GM18870 (cell line): ENCODE results near the gene PLSCR3.

Experiments
- ATAC-seq: cut with Tn5 transposase; IDR thresholded peaks from one replicate; pipeline ENCODE4 v1.9.1; 2021; ENCODE audit warnings: moderate library complexity; ENCODE audit not compliant: unreplicated experiment

The PLSCR3 gene

DNA sequence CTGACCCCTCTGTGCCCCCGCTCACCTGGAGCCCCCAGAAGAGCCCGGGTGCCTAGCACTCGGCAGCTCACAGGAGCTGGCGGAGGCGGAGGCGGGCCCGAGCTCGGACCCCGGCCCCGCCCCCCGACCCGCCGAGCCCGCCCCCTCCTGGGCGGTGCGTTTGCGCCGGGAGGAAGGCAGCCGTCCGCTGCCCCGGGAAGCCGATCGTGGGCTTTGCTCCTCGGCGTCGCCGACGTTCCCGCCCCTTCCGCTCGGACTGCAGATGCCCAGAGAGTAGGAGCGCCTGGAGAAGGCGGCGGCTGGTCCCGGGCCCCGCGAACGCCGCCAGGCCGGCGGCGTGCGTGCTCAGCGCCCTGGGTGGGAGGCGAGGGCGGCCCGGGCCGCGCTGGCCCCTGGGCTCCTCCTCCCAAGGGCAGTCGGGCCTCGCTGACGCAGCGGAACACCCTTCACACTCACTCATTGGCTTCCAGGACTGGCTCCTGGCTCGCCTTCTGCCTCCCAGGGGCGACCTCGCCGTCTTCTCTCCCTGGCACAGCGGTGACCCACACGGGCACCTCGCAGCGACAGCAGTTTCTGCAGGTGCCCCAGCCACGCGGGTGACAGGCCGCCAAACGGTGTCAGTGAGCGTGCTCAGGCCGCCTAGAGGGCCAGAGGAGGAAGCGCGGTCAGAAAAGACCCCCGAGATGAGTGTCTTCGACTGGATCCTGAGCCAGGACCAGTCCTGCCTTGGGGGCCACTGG, at the start of gene PLSCR3:
Gene PLSCR3 (minus strand): TSS at position 74 of the 740 bp plus-strand sequence. CDS start 415 bp downstream, outside the sequence.
- ATAC-seq = no peak

DNA sequence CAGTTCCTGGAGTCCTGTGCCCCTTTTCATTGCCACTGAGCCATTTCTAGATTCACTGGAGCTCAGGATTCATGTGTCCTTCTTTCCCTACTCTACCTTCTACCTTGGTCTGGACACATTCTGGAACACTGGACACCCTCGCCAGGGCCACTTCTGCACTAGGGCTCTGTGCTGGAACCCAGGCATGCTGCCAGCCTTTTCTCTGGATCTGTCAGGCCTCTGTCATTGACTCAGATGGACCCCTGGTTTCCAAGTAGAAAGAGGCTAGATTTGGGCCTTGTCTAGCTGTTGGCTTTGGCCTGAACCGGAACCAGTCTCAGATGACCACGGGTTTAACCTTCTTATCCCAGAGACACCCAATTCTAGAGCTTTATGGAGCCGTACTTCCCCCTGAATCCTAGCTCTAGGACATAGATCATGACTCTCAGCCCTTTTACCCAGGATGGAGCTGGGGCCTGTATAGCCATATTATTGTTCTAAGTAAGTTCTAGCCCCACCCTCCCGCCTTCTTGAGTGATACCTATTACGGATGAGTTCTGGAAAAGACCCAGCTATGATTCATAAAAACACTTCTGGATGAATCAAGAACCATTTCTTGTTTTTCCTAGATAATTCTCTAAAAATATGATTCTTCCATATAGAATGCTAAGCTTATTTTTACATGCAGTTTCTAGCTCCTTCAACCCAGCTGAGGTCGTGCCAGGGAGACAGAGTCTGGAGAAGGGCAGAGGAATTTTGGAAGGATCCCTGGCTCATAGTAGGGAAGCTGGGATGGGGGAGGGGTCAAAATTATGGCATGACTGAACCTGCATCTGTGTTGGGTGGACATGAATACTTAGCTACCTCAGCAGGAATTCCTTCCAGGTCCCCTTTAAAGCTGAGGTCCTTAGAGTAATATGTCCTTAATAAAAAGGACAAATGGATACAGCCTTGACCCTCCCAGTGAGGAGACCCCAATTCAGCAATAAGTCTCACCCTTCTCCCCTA, 49.5 kb upstream of the PLSCR3 start:
- ATAC-seq = no peak

DNA sequence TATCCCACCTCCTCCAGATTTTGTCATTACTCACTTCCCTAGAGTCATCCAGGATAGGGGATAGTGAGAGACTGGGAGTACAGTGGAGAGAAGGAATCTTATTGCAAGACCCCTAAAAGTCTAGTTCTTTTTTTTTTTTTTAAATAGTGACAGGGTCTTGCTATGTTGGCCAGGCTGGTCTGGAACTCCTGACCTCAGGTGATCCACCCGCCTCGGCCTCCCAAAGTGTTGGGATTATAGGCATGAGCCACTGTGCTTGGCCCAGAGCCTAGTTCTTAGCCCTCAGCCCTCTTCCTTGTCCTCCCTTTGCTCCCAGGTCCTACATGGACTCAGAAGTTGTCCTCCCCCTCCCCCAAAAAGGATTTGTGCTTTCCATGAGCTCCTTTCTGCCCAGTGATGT, 47.8 kb upstream of the PLSCR3 start:
- no peak for ATAC-seq

DNA sequence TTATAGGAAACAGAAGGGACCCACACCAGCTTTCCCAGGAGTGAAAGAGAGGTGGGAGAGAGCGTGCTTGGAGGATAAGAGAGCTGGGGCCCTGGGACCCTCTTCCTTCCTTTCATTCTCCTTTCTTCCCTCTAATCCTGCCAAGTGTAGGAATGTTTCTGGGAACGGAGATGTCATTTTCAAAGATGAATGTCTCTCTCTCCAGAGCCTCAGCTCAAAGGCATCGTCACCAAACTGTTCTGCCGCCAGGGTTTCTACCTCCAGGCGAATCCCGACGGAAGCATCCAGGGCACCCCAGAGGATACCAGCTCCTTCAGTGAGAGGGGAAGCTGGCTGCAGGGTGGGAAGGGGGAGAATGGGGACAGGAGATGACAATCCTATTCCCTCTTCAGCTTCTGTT, 46.9 kb upstream of the PLSCR3 start:
- no peak for ATAC-seq

DNA sequence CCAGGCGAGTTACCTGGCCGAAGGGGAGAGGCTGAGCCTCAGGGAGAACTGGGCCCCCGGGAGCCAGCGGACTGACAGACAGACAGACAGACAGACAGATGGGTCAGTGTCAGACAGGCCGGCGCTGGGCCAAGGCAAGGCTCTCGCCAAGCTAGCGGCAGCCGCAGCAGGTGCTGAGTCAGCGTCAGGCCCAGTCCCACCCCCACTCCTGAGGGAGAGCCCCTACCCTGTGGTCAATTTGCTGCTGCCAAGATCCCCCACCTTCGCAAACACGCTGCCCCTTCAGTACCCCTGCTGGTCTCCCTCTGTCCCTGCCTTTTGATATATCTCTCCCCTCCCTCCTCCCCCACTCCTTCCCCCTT, 46.5 kb upstream of the PLSCR3 start:
- ATAC-seq = no peak

DNA sequence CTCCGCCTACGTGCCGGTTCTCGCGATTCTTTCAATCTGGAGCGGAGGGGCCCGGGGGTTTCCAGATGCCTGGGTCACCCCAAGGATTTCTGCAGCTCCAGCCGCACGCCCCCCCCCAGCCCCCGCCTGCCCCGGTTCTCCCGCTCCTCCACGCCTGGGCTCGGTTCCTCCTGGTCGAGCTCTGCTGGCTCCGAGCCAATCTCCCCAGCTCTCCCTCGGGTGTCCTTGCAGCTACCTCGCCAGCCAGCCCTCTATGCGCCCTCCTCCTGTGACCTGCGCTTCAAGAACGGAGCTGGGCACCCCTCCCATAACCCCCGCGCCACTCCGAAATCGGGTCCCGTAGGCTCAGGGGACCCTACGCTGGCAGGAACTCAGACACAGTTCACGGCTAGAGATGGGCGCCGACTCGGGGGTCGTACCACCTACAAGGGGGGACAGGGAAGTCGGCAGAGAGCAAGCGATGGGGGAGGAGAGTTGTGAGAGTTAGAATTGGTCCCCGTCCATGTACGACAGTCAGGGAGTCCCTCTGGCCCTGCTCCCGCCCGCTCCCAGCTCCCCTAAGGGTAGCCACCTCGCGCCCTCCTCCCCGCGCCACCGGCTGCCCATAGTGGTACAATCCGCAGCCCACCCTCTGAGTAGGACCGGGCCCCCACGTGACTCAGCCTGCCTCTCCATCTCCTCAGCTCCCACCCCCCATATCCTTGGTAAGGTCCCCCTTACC, 45.9 kb upstream of the PLSCR3 start:
- no peak for ATAC-seq

DNA sequence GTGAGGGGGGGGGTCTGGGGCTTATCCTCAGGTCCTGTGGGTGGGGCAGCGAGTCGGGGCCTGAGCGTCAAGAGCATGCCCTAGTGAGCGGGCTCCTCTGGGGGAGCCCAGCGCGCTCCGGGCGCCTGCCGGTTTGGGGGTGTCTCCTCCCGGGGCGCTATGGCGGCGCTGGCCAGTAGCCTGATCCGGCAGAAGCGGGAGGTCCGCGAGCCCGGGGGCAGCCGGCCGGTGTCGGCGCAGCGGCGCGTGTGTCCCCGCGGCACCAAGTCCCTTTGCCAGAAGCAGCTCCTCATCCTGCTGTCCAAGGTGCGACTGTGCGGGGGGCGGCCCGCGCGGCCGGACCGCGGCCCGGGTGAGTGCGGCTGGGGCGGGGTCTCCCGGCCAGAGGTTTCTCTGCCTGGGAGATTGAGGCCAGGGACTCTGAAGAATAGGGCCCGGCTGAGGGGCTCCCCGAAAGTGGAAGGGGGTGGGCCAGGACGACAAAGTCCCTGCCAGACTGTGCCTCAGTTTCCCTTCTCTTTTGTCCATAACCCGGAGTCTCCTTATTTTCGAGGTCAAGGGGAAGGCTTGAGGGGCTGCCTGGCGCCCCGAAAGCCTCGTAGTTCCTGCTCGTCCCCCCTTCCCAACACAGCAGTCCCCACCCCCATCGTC, 45.3 kb upstream of the PLSCR3 start, which contains the start of gene FGF11:
Gene FGF11 (plus strand): TSS at position 51 of the 651 bp plus-strand sequence. CDS start 109 bp downstream, at position 160.
- no peak for ATAC-seq

DNA sequence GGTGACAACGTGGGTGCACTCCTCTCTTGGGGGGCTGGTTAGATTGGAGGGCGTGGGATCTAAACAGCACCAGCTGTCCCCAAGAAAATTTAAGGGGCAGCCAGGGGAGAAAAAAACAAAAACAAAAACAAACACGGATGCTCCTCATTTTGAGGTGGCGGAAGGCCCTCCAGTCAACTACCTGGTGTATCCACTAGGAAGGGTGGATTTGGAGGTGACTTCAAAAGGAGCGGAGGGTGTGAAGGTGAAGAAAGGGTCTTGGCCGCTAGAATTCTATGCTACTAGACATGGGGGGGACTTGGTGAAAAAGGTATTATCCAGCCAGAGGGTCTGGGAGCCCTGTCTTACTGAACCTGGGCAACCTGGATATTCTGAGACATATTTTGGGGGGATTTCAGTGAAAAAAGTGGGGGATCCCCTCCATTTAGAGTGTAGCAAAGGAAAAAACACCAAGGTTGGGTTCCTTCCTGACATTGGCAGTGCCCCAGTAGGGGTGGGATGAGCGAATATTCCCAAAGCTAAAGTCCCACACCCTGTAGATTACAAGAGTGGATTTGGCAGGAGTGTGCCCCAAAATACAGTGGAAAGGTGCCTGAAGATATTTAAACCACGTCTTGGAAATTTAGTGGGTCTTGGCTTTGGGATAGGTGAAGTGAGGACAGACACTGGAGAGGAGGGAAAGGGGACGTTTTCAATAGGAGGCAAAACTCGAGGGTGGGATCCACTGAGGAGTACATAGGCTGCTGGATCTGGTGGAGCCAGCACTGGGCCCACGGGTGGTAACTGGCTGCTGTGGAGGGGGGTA, 44.5 kb upstream of the PLSCR3 start:
- no peak for ATAC-seq

DNA sequence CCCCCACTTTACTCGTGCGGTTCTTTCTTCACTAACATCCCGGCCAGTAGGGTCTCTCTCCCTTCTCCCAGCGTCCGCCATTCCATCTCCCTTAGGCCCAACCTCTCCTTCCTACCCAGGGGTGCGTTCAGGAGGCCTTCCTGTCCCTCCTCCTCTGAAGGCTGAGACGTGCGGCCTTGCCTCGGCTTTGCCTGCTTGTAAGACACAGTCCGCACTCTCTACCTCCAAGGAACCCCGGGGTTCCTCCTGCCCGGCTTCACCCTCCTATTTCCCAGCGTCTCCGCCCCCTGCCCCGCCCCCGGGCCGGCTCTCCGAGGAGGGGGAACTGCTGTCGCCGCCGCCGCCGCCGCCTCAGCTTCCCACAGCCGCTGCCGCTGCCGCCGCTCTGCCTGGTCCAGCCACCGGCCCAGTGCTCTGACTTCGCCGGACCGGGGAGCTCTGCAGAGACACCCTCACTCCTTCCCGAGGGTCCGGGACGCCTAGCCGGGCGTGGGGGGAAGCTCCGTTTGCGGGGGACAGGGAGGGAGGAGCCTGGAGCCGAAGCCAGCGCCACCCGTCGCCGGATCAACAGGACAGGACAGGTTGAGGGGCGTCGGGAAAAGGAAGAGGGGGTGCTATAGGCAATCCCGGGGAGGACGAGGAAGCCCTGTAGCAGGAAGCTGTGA, 43.8 kb upstream of the PLSCR3 start:
- ATAC-seq = no peak

DNA sequence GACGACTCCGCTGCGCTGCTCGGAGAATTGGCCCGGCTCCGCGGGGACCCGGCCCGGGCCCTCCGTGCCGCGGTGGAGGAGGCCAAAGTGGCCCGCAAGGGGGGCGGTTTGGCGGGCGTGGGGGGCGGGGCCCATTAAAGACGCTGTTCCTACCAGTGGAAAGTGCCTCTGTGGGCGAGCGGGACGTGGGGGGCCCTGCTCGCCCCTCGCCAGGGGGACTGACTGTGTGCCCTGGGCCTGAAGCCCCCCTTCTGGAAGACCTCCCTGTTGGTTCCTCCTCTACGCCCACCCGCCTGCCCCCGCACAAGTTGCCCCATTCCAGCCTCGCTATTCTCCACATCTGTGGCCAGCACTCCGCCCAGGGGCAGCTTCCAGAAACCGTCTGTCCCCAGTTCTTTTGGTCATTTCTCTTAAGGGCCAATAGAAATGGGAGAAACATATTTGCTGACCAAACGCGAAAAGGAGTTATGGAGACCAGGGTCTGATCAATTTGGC, 43.1 kb upstream of the PLSCR3 start:
- ATAC-seq = no peak

DNA sequence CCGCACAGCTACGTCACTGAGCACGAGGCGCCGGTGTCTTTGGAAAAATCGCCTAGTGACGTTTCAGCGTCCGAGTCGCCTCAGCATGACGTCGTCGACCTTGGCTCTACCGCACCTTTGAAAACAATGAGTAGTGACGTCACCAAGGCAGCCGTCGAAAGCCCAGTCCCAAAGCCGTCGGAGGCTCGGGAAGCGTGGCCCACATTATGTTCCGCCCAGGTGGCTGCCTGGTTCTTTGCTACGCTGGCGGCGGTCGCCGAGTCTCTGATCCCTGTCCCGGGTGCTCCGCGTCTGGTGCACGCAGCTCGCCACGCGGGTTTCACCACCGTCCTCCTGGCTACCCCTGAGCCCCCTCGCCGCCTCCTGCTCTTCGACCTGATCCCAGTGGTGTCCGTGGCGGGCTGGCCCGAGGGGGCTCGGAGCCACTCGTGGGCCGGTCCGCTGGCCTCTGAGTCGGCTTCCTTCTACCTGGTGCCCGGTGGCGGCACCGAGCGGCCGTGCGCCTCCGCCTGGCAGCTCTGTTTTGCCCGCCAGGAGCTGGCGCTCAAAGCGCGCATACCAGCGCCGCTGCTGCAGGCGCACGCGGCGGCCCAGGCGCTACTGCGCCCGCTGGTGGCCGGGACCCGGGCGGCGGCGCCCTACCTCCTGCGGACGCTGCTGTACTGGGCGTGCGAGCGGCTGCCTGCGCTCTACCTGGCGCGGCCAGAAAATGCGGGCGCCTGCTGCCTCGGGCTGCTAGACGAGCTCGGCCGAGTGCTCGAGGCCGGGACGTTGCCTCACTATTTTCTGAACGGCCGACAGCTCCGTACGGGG, 42.4 kb upstream of the PLSCR3 start:
- ATAC-seq = no peak

DNA sequence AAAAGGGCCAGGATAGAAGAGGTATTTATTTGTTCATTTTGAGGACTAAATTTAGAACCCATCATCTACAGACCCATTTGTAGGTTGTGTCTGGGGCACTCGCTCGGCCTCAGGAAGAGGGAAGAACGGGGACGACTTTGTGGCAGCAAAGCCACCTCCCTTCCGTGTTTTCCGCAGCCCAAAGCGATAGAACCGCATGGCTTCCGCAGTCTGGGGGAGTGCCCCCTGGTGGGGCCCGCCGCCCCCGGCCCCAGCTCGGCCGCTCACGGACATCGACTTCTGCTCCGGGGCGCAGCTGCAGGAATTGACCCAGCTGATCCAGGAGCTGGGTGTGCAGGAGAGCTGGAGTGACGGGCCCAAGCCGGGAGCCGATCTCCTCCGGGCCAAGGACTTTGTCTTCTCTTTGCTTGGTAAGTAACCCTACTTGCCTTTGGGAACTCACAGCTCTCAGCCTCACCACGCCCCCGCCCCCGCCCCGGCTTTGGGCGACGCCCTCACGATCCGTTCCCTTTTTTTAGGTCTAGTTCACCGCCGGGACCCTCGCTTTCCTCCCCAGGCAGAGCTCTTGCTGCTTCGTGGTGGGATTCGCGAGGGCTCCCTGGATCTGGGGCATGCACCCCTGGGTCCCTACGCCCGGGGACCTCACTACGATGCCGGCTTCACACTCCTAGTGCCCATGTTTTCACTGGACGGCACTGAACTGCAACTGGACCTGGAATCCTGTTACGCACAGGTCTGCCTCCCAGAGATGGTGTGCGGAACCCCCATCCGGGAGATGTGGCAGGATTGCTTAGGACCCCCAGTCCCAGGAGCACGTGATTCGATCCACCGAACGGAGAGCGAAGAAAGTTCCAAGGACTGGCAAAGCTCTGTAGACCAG, 41.6 kb upstream of the PLSCR3 start:
- ATAC-seq = peak; percentile 11

DNA sequence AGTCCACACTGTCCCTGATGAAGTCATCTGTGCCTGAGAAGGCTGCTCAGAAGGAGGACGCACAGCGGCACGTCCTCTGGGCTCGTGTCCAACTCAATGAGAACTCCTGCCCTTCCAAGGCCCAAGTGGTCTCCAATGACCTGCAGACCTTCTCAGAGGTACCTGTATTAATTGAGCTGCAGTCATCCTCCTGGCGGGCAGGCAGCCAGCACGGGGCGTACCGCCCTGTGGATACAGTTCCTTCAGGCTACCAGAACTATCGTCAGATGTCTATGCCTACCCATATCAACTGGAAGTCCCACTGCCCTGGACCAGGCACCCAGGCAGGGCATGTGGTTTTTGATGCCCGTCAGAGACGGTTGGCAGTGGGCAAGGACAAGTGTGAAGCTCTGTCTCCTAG, 38.0 kb upstream of the PLSCR3 start:
- no peak for ATAC-seq

DNA sequence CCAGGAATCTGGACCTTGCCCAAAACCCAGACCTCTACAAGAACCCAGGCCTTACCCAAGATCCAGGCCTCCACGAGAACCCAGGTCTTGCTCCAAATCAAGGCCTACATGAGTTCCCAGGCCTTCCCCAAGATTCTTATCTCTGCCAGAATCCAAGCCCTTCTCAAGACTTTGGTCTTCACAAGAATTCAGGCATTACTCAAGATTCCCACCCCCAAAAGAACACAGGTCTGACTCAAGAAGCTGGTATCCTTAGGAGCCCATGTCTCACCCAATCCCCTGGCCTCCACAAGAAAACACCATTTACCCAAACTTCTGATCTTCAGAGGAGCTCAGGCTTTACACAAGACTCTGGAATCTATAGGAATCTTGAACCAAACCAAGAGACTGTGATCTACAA, 36.9 kb upstream of the PLSCR3 start:
- ATAC-seq = no peak

DNA sequence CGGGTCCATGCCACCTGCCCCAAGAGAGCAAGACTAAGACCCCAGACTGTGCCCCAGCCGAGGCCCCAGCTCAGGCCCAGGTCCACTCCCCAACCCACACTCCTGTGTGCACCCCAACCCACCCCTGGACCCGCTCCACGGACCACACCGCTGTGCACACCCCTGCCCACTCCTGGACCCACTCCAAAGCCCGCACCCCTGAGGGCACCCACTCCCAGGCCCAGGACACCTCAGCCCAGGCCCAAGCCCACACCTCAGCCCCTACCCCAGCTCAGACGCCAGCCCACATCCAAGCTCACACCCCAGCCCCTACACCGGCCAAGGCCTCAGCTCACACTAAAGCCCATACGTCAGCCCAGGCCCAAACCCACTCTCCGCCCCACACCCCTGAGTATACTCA, 35.4 kb upstream of the PLSCR3 start:
- no peak for ATAC-seq

DNA sequence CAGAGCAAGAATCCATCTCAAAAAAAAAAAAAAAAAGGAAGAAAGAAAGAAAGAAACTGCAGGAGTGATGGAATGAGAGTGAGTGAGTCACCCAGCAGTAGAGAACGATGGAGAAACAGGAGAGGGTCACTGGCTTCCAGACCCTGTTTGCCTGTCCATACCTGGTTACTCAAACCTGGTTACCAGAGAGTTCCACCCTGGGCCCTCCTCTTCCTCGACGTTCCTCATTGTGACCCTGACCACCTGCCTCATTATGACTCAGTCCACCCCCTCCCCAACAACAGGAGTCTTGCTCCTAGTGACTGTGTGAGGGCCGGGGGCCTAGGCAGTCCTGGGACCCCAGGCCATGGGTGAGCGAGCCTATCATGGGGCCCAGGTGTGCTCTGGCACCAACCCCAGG, 34.2 kb upstream of the PLSCR3 start, which contains the start of gene SPEM3:
Gene SPEM3 (plus strand): TSS at position 301 of the 400 bp plus-strand sequence. CDS start 46 bp downstream, at position 347.
- no peak for ATAC-seq

DNA sequence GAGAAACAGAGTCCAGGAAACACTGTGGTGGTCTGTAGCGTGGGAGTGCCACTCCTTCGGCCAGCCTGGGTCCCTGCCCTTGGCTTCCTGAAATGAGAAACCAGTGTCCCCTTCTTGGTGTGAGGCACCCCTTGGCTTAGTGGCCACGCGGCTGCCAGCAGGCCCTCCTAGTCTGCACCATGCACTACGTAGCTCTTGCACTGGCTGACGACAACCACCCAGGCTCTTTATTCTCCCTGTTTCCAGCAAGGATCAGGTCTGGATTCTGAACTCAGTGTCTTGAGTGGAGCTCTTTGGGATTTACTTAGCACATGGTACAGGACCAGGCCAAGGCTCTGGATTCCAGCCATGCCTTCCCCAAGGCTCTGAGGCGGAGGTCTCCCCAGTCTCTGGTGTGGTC, 33.2 kb upstream of the PLSCR3 start:
- no peak for ATAC-seq
